Measurements from ENCODE around the gene SLC4A7.
A peak's percentile ranks its signal among the peaks of the same experiment; 100 is the strongest.

DNA sequence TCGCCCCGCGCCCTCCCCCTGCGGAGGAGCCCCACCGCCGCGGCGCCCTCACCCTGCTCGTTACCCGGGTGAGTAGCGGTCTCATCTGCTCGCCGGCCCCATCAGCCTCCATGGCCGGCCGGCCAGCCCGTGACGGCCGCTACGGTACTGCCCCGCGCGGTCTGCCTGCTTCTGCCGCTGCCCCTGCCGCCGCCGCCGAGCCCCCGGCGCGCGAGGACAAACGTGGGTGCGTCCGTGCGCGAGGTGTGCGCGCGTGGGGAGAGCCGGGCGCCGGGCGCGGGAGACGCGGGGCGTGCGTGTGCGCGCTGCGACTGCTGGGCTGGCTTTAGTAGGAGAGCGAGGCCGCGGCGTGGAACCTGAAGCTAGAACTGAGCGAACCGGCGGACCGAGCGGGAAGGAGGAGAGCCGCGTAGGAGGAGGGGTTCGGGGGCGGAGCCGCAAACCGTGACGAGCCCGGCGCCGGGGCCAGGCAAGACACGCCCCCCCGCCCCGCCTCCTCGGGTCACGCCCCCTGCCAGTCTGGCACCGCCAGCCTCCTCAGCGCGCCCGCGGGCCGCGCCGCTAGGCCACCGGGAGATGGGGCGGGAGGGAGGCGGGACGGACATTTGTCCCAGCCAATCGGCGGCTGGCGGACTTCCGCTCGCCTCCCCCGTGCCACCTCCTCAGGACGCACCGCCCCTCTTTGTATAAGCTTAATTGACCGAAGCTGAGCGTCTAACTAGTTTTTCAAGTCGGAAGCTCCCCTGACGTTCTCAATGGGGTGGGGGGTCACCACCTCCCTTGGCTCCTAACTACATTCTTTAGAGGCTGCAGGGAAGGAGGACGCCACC, at the start of gene SLC4A7:
- peak; percentile 44; the same call in 1 of the 2 replicates for TF ChIP-seq CBFB (CRISPR knock-in tag; IDR thresholded peaks at IDR 0.05; ENCODE audit: low read depth)
- no peak for TF ChIP-seq CTCF (IDR thresholded peaks at IDR 0.05)
- TF ChIP-seq NR3C1 (CRISPR knock-in tag; conservative IDR thresholded peaks at IDR 0.05; ENCODE audit: low read depth) = peak; percentile 80
- TF ChIP-seq ETV6 (CRISPR knock-in tag; IDR thresholded peaks at IDR 0.05) = peak; percentile 80; the same call in 1 of the 2 replicates
- peak; percentile 38; the same call in 1 of the 2 replicates for TF ChIP-seq USF2 (CRISPR knock-in tag; IDR thresholded peaks at IDR 0.05)
- TF ChIP-seq MAX (CRISPR knock-in tag; IDR thresholded peaks at IDR 0.05) = no peak
- no peak for TF ChIP-seq ATF2 (CRISPR knock-in tag; IDR thresholded peaks at IDR 0.05; ENCODE audit: borderline replicate concordance, low read depth)
- TF ChIP-seq ELF4 (CRISPR knock-in tag; IDR thresholded peaks at IDR 0.05; ENCODE audit: low read depth) = no peak
- TF ChIP-seq SP1 (CRISPR knock-in tag; conservative IDR thresholded peaks at IDR 0.05) = peak; percentile 95
- peak; percentile 46; the same call in 1 of the 2 replicates for TF ChIP-seq FOXK1 (CRISPR knock-in tag; IDR thresholded peaks at IDR 0.05)
- no peak for TF ChIP-seq JUN (CRISPR knock-in tag; IDR thresholded peaks at IDR 0.05)

Measured in WTC11 (cell line).